ENCODE measurements around the gene CABP4.

Gene CABP4

GRCh38 chr11:67438158-67438902, 16.8 kb upstream of the CABP4 start:
- no peaks in the 10 kb centered on the region for H3K27me3 ChIP-seq (ENCODE audit: low read depth, low read length)
- no peaks in the 10 kb centered on the region for H3K9me3 ChIP-seq (ENCODE audit: control insufficient read depth in 1 of 2, low read length in 2 of 2)
- H3K27ac ChIP-seq (ENCODE audit: low read length), result no peak overlapping the region
- peaks cover 4 to 76% of the 10 kb centered on the region in 2 donors for H3K36me3 ChIP-seq (ENCODE audit: control insufficient read depth in 1 of 2, insufficient read depth in 2 of 2, low read length in 2 of 2)
- H3K4me1 ChIP-seq (ENCODE audit: control insufficient read depth in 1 of 2, insufficient read depth in 2 of 2, low read length in 2 of 2), result peaks cover 0 to 15% of the 10 kb centered on the region in 2 donors
- no peak overlapping the region for H3K4me3 ChIP-seq (ENCODE audit: low read depth in 1 of 2, low read length in 2 of 2)

GRCh38 chr11:67439321-67440228, 15.6 kb upstream of the CABP4 start:
- Histone ChIP-seq H3K27ac (ENCODE audit: low read length) (no peak overlapping the region), H3K4me1 (ENCODE audit: control insufficient read depth in 1 of 2, insufficient read depth in 2 of 2, low read length in 2 of 2) (peaks cover 0 to 15% of the 10 kb centered on the region in 2 donors), H3K9me3 (ENCODE audit: control insufficient read depth in 1 of 2, low read length in 2 of 2) (no peaks in the 10 kb centered on the region), H3K36me3 (ENCODE audit: control insufficient read depth in 1 of 2, insufficient read depth in 2 of 2, low read length in 2 of 2) (peaks cover 0 to 63% of the 10 kb centered on the region in 2 donors), H3K27me3 (ENCODE audit: low read depth, low read length) (no peaks in the 10 kb centered on the region), H3K4me3 (ENCODE audit: low read depth in 1 of 2, low read length in 2 of 2) (no peak overlapping the region)

- no peak overlapping the region for H3K27ac ChIP-seq (ENCODE audit: low read length)
- no peaks in the 10 kb centered on the region for H3K27me3 ChIP-seq (ENCODE audit: low read depth, low read length)
- H3K4me3 ChIP-seq (ENCODE audit: low read depth in 1 of 2, low read length in 2 of 2), result no peak overlapping the region
- no peaks in the 10 kb centered on the region for H3K9me3 ChIP-seq (ENCODE audit: control insufficient read depth in 1 of 2, low read length in 2 of 2)
- peaks cover 0 to 54% of the 10 kb centered on the region in 2 donors for H3K36me3 ChIP-seq (ENCODE audit: control insufficient read depth in 1 of 2, insufficient read depth in 2 of 2, low read length in 2 of 2)
- H3K4me1 ChIP-seq (ENCODE audit: control insufficient read depth in 1 of 2, insufficient read depth in 2 of 2, low read length in 2 of 2), result peaks cover 0 to 15% of the 10 kb centered on the region in 2 donors
Measured at GRCh38 chr11:67440229-67441097, 14.7 kb upstream of the CABP4 start.

GRCh38 chr11:67441098-67441563, 14.0 kb upstream of the CABP4 start:
- no peaks in the 10 kb centered on the region for H3K27me3 ChIP-seq (ENCODE audit: low read depth, low read length)
- no peak overlapping the region for H3K27ac ChIP-seq (ENCODE audit: low read length)
- H3K36me3 ChIP-seq (ENCODE audit: control insufficient read depth in 1 of 2, insufficient read depth in 2 of 2, low read length in 2 of 2), result peaks cover 0 to 48% of the 10 kb centered on the region in 2 donors
- H3K9me3 ChIP-seq (ENCODE audit: control insufficient read depth in 1 of 2, low read length in 2 of 2), result no peaks in the 10 kb centered on the region
- H3K4me3 ChIP-seq (ENCODE audit: low read depth in 1 of 2, low read length in 2 of 2), result no peak overlapping the region
- peaks cover 0 to 15% of the 10 kb centered on the region in 2 donors for H3K4me1 ChIP-seq (ENCODE audit: control insufficient read depth in 1 of 2, insufficient read depth in 2 of 2, low read length in 2 of 2)

- H3K36me3 ChIP-seq (ENCODE audit: control insufficient read depth in 1 of 2, insufficient read depth in 2 of 2, low read length in 2 of 2), result peaks cover 0 to 48% of the 10 kb centered on the region in 2 donors
Measured at GRCh38 chr11:67441731-67442351, 13.3 kb upstream of the CABP4 start.

GRCh38 chr11:67442504-67443404, 12.4 kb upstream of the CABP4 start:
- H3K27ac ChIP-seq (ENCODE audit: low read length), result peak overlapping the region; percentile 69
- no peaks in the 10 kb centered on the region for H3K27me3 ChIP-seq (ENCODE audit: low read depth, low read length)
- H3K36me3 ChIP-seq (ENCODE audit: control insufficient read depth in 1 of 2, insufficient read depth in 2 of 2, low read length in 2 of 2), result peaks cover 0 to 42% of the 10 kb centered on the region in 2 donors
- peak overlapping the region; percentile 68 to 70 for H3K4me3 ChIP-seq (ENCODE audit: low read depth in 1 of 2, low read length in 2 of 2)
- no peaks in the 10 kb centered on the region for H3K9me3 ChIP-seq (ENCODE audit: control insufficient read depth in 1 of 2, low read length in 2 of 2)
- peaks cover 0 to 15% of the 10 kb centered on the region in 2 donors for H3K4me1 ChIP-seq (ENCODE audit: control insufficient read depth in 1 of 2, insufficient read depth in 2 of 2, low read length in 2 of 2)

More at GRCh38 chr11:67441731-67442351, 13.3 kb upstream of the CABP4 start:
- no peaks in the 10 kb centered on the region for H3K9me3 ChIP-seq (ENCODE audit: control insufficient read depth in 1 of 2, low read length in 2 of 2)
- H3K4me3 ChIP-seq (ENCODE audit: low read depth in 1 of 2, low read length in 2 of 2), result peak overlapping the region; percentile 68 to 70
- peaks cover 0 to 15% of the 10 kb centered on the region in 2 donors for H3K4me1 ChIP-seq (ENCODE audit: control insufficient read depth in 1 of 2, insufficient read depth in 2 of 2, low read length in 2 of 2)
- no peaks in the 10 kb centered on the region for H3K27me3 ChIP-seq (ENCODE audit: low read depth, low read length)
- no peak overlapping the region for H3K27ac ChIP-seq (ENCODE audit: low read length)

GRCh38 chr11:67445515-67445914, 9.6 kb upstream of the CABP4 start:
- Histone ChIP-seq H3K27ac (ENCODE audit: low read length) (no peak overlapping the region), H3K4me1 (ENCODE audit: control insufficient read depth in 1 of 2, insufficient read depth in 2 of 2, low read length in 2 of 2) (peaks cover 0 to 11% of the 10 kb centered on the region in 2 donors), H3K9me3 (ENCODE audit: control insufficient read depth in 1 of 2, low read length in 2 of 2) (no peaks in the 10 kb centered on the region), H3K27me3 (ENCODE audit: low read depth, low read length) (no peaks in the 10 kb centered on the region), H3K4me3 (ENCODE audit: low read depth in 1 of 2, low read length in 2 of 2) (no peak overlapping the region), H3K36me3 (ENCODE audit: control insufficient read depth in 1 of 2, insufficient read depth in 2 of 2, low read length in 2 of 2) (peaks cover 0 to 16% of the 10 kb centered on the region in 2 donors)

GRCh38 chr11:67448220-67448609, 6.9 kb upstream of the CABP4 start:
- Histone ChIP-seq H3K9me3 (ENCODE audit: control insufficient read depth in 1 of 2, low read length in 2 of 2) (no peaks in the 10 kb centered on the region), H3K27ac (ENCODE audit: low read length) (no peak overlapping the region), H3K27me3 (ENCODE audit: low read depth, low read length) (no peaks in the 10 kb centered on the region), H3K4me3 (ENCODE audit: low read depth in 1 of 2, low read length in 2 of 2) (no peak overlapping the region), H3K36me3 (ENCODE audit: control insufficient read depth in 1 of 2, insufficient read depth in 2 of 2, low read length in 2 of 2) (no peaks in the 10 kb centered on the region), H3K4me1 (ENCODE audit: control insufficient read depth in 1 of 2, insufficient read depth in 2 of 2, low read length in 2 of 2) (no peaks in the 10 kb centered on the region)

GRCh38 chr11:67449116-67449844, 5.9 kb upstream of the CABP4 start:
- H3K4me1 ChIP-seq (ENCODE audit: control insufficient read depth in 1 of 2, insufficient read depth in 2 of 2, low read length in 2 of 2), result no peaks in the 10 kb centered on the region
- H3K27ac ChIP-seq (ENCODE audit: low read length), result no peak overlapping the region
- H3K27me3 ChIP-seq (ENCODE audit: low read depth, low read length), result no peaks in the 10 kb centered on the region
- no peak overlapping the region for H3K4me3 ChIP-seq (ENCODE audit: low read depth in 1 of 2, low read length in 2 of 2)
- no peaks in the 10 kb centered on the region for H3K36me3 ChIP-seq (ENCODE audit: control insufficient read depth in 1 of 2, insufficient read depth in 2 of 2, low read length in 2 of 2)
- H3K9me3 ChIP-seq (ENCODE audit: control insufficient read depth in 1 of 2, low read length in 2 of 2), result no peaks in the 10 kb centered on the region
